K562 (cell line): ENCODE data around the gene RERE.

Experiments used
- EZH2 ChIP-seq: IDR thresholded peaks from 2 replicates; pipeline ENCODE4 v1.6.1; 2012; ENCODE audit warnings: low read depth, mild to moderate bottlenecking, inconsistent platforms, low read length, borderline replicate concordance
- MYNN ChIP-seq, 2 experiments: sonication (generic); formaldehyde crosslinking in 1 of 2; IDR thresholded peaks; 2 replicates each; pipeline versions ENCODE4 v1.5.0 to v1.6.1; 2016 to 2020; ENCODE audit warnings: antibody characterized with exemption in 1 of 2, missing genetic modification reagents in 1 of 2
- PHF20 ChIP-seq: fragments of 450-650 bp; IDR thresholded peaks from 2 replicates; pipeline ENCODE4 v1.6.1; 2018; ENCODE audit not compliant: partially characterized antibody
- POLR2AphosphoS2 ChIP-seq: IDR thresholded peaks from 2 replicates; pipeline ENCODE4 v1.6.1; 2012; ENCODE audit warnings: low read length, improper control_type of control experiment
- POLR2AphosphoS5 ChIP-seq: IDR thresholded peaks from 2 replicates; pipeline ENCODE4 v1.6.1; 2011; ENCODE audit warnings: mild to moderate bottlenecking, low read depth, low read length, moderate library complexity; ENCODE audit not compliant: control insufficient read depth, insufficient read depth
- SPI1 ChIP-seq: IDR thresholded peaks from 2 replicates; pipeline ENCODE4 v1.6.1; 2011; ENCODE audit warnings: low read depth, low read length, control low read depth, borderline replicate concordance
- SREBF2 ChIP-seq: sonication (generic); formaldehyde crosslinking; IDR thresholded peaks from 2 replicates; pipeline ENCODE4 v1.4.0; 2020; ENCODE audit warnings: mild to moderate bottlenecking, missing genetic modification reagents
- YBX1 ChIP-seq: fragments of 450-650 bp; IDR thresholded peaks from 2 replicates; pipeline ENCODE4 v1.7.1; 2016; ENCODE audit warnings: mild to moderate bottlenecking
- ZNF253 ChIP-seq: fragments of 250-450 bp; sonication (Bioruptor Pico); conservative IDR thresholded peaks from 2 replicates; pipeline ENCODE4 v1.6.1; 2021; ENCODE audit warnings: mild to moderate bottlenecking

DNA sequence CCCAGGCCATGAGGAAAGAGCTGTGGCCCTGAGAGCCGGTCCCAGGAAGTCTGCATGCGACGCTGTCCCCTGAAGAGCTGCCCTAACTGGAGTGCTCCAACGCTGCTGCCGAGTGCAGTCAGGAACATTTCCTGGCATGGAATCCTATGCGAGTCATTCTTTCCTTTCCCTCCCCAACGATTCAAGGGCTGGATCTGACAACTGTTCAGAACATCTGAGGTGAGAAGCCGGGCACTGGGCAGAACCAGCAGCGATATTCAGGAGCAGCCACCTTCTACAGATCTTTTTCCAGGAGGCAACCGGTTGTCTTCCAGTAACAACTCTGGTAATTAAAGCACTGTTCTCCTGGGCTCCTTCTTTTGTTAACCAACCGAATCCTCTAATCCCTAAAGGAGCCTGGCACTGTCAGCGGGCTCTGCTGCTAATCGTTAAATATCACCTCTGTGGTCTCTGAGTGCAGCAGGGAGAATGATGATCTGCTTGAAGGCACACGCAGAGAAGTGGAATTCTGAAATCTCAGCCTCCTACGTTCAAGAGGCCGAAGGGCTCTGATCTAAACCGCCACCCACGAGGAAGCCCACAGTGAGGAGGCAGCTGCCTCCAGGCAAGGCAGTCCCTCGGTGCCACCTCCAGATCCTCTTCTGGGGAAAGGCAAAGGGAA is 443.7 kb downstream of the RERE start:
- TF ChIP-seq SPI1 (no peak), MYNN (IDR thresholded peaks at IDR 0.05) (no peak), MYNN (CRISPR knock-in tag; IDR thresholded peaks at IDR 0.05) (no peak), EZH2 (no peak), POLR2AphosphoS2 (no peak), PHF20 (no peak), ZNF253 (no peak), POLR2AphosphoS5 (no peak), SREBF2 (CRISPR knock-in tag) (no peak), YBX1 (no peak)
